Keratinocyte (primary cell): ENCODE results near the gene PHKA2. TPM values are rescaled to one million over a fixed set of nuclear protein-coding genes. Genes with fewer than 3 reads are reported as not detected.
A peak's percentile ranks its signal among the peaks of the same experiment; 100 is the strongest.

ENCODE experiments used
- DNase-seq: peaks from one replicate; pipeline ENCODE4 v3.0.0-alpha.2; 2011; ENCODE audit warnings: low read depth, missing footprints, low spot score
- FAIRE-seq: peaks from 2 replicates; lab custom pipeline; 2011; peaks lifted over from hg19 to GRCh38; lab: Jason Lieb, UNC
- H2AFZ ChIP-seq: 2 replicates; pipeline ENCODE4 v1.6.0; 2012; ENCODE audit warnings: low read length, control low read depth, inconsistent platforms; ENCODE audit not compliant: control insufficient read depth
- H3K27ac ChIP-seq: 2 replicates; pipeline ENCODE4 v1.5.1; 2011; ENCODE audit warnings: low read length; ENCODE audit not compliant: control insufficient read depth, insufficient read depth
- H3K27me3 ChIP-seq: 3 replicates; pipeline ENCODE4 v1.6.0; 2011; ENCODE audit warnings: low read length; ENCODE audit not compliant: control insufficient read depth, insufficient read depth; ENCODE audit errors: extremely low read depth
- H3K36me3 ChIP-seq, 2 experiments: 2 replicates in 1 of 2; 3 replicates in 1 of 2; pipeline ENCODE4 v1.5.1; 2011; ENCODE audit warnings: low read length in 2 of 2, mild to moderate bottlenecking in 1 of 2; ENCODE audit not compliant: control insufficient read depth in 2 of 2, insufficient read depth in 2 of 2; ENCODE audit errors: extremely low read depth in 1 of 2
- H3K4me1 ChIP-seq: 3 replicates; pipeline ENCODE4 v1.5.1; 2011; ENCODE audit warnings: low read length; ENCODE audit not compliant: control insufficient read depth, insufficient read depth; ENCODE audit errors: extremely low read depth
- H3K4me2 ChIP-seq: 3 replicates; pipeline ENCODE4 v1.6.0; 2011; ENCODE audit warnings: low read depth, low read length; ENCODE audit not compliant: control insufficient read depth, insufficient read depth; ENCODE audit errors: extremely low read depth
- H3K4me3 ChIP-seq, 3 experiments: fragments of 200-600 bp in 1 of 3; sonication (generic) in 1 of 3; 2 replicates in 2 of 3; 3 replicates in 1 of 3; pipeline ENCODE4 v1.5.1; 2011 to 2016; ENCODE audit warnings: low read length in 3 of 3, mild to moderate bottlenecking in 3 of 3, control low read depth in 2 of 3, inconsistent platforms in 1 of 3, low read depth in 1 of 3, mixed read lengths in 1 of 3, mixed run types in 1 of 3, moderate library complexity in 1 of 3; ENCODE audit not compliant: control insufficient read depth in 2 of 3, insufficient read depth in 2 of 3; ENCODE audit errors: extremely low read depth in 1 of 3
- H3K79me2 ChIP-seq: 2 replicates; pipeline ENCODE4 v1.6.0; 2012; ENCODE audit warnings: low read length; ENCODE audit not compliant: control insufficient read depth, insufficient read depth
- H3K9ac ChIP-seq: 3 replicates; pipeline ENCODE4 v1.6.0; 2011; ENCODE audit warnings: low read length; ENCODE audit not compliant: control insufficient read depth, insufficient read depth; ENCODE audit errors: extremely low read depth
- H3K9me1 ChIP-seq: 3 replicates; pipeline ENCODE4 v1.6.0; 2011; ENCODE audit warnings: low read length; ENCODE audit not compliant: control insufficient read depth, insufficient read depth; ENCODE audit errors: extremely low read depth
- H3K9me3 ChIP-seq: 2 replicates; pipeline ENCODE4 v1.5.1; 2012; ENCODE audit warnings: low read depth, low read length; ENCODE audit not compliant: control insufficient read depth
- H4K20me1 ChIP-seq: 3 replicates; pipeline ENCODE4 v1.6.0; 2011; ENCODE audit warnings: low read length; ENCODE audit not compliant: control insufficient read depth, insufficient read depth; ENCODE audit errors: extremely low read depth
- CTCF ChIP-seq, 3 experiments: IDR thresholded peaks in 1 of 3; conservative IDR thresholded peaks in 1 of 3; optimal IDR thresholded peaks in 1 of 3; 2 replicates in 2 of 3; 3 replicates in 1 of 3; pipeline versions ENCODE3 to v1.5.1; 2011; ENCODE audit warnings: low read length in 3 of 3, mild to moderate bottlenecking in 3 of 3, moderate library complexity in 2 of 3, control low read depth in 1 of 3, inconsistent platforms in 1 of 3; ENCODE audit not compliant: insufficient read depth in 2 of 3; ENCODE audit errors: extremely low read depth in 1 of 3
- EZH2 ChIP-seq: IDR thresholded peaks from one replicate; pipeline ENCODE4 v1.6.1; 2012; ENCODE audit warnings: inconsistent platforms, mild to moderate bottlenecking, low read length, moderate library complexity
- dilution Hi-C: fragments of 300-500 bp; cut with MboI; formaldehyde crosslinking; loops from one replicate; pipeline ENCODE4 v1.7.0; 2020; ENCODE audit warnings: low sequenced_read_pairs; ENCODE audit not compliant: extremely low pct_ligation_motif_present
- polyA plus RNA-seq, 5 experiments: library from polyadenylated mRNA; depleted of rRNA in 3 of 5; stranded (reverse) in 3 of 5; stranded (forward) in 1 of 5; unstranded in 1 of 5; fragments of >200 nt; gene quantifications; 1 replicate in 1 of 5; 2 replicates in 3 of 5; 3 replicates in 1 of 5; pipeline versions ENCODE4 v1.2.1 to v1.2.3, GENCODE V29; 2011 to 2012; ENCODE audit warnings: missing spikeins in 2 of 5, low read depth in 1 of 5, low replicate concordance in 1 of 5

The PHKA2 gene
- polyA plus RNA-seq, 1 donor (not counting 4 experiments of a cell fraction or from before 2014, with no cell fraction given): 14.1 TPM

GRCh38 chrX:19005909-19006308, 22.0 kb upstream of the PHKA2 start:
- Histone ChIP-seq H3K9ac (no peak overlapping the region), H3K27me3 (no peaks in the 10 kb centered on the region), H3K9me1 (no peaks in the 10 kb centered on the region), H3K9me3 (no peaks in the 10 kb centered on the region), H3K36me3 (no peaks in the 10 kb centered on the region), H3K79me2 (no peaks in the 10 kb centered on the region), H3K4me1 (no peaks in the 10 kb centered on the region), H3K4me3 (no peak overlapping the region), H3K27ac (no peak overlapping the region), H3K4me2 (no peak overlapping the region), H2AFZ (no peak overlapping the region), H4K20me1 (no peaks in the 10 kb centered on the region)
- no peak for TF ChIP-seq EZH2
- TF ChIP-seq CTCF (optimal IDR thresholded peaks at IDR 0.05 in 1 of 3, IDR thresholded peaks at IDR 0.05 in 1 of 3, conservative IDR thresholded peaks at IDR 0.05 in 1 of 3; ENCODE audit: extremely low read depth in 1 of 3, insufficient read depth in 2 of 3, low read length in 3 of 3): peak in 1 of 3 experiments; percentile 42
- dilution Hi-C loops: no loop called here
- no peak for FAIRE-seq
- DNase-seq: no peak

- H3K9me1 ChIP-seq: no peaks in the 10 kb centered on the region
- H3K4me3 ChIP-seq: no peak overlapping the region
- dilution Hi-C loops: no loop called here
- H2AFZ ChIP-seq: no peak overlapping the region
- no peaks in the 10 kb centered on the region for H4K20me1 ChIP-seq
- FAIRE-seq (no peak), DNase-seq (no peak)
- no peak overlapping the region for H3K27ac ChIP-seq
- no peaks in the 10 kb centered on the region for H3K27me3 ChIP-seq
- TF ChIP-seq EZH2: no peak
- no peak for TF ChIP-seq CTCF (optimal IDR thresholded peaks at IDR 0.05 in 1 of 3, IDR thresholded peaks at IDR 0.05 in 1 of 3, conservative IDR thresholded peaks at IDR 0.05 in 1 of 3; ENCODE audit: extremely low read depth in 1 of 3, insufficient read depth in 2 of 3, low read length in 3 of 3)
- no peak overlapping the region for H3K4me2 ChIP-seq
- H3K4me1 ChIP-seq: no peaks in the 10 kb centered on the region
- no peak overlapping the region for H3K9ac ChIP-seq
- no peaks in the 10 kb centered on the region for H3K79me2 ChIP-seq
- no peaks in the 10 kb centered on the region for H3K9me3 ChIP-seq
- no peaks in the 10 kb centered on the region for H3K36me3 ChIP-seq
These were observed 19.8 kb upstream of the PHKA2 start for GRCh38 chrX:19003756-19004155.
